HG03342 (cell line): ENCODE results near the gene GRIA3.
A peak's percentile ranks its signal among the peaks of the same experiment; 100 is the strongest.
"Not testable (repeated sequence)": the region's sequence is repeated elsewhere in the genome, so short reads cannot be mapped to it uniquely, and the experiment has no call there.

Experiments
- ATAC-seq: cut with Tn5 transposase; IDR thresholded peaks from one replicate; pipeline ENCODE4 v1.9.1; 2021; ENCODE audit warnings: mild to moderate bottlenecking, moderate library complexity; ENCODE audit not compliant: unreplicated experiment

GRIA3 gene

GRCh38 chrX:123271902-123272301 is 87.8 kb downstream of the GRIA3 start:
- no peak for ATAC-seq

GRCh38 chrX:123272630-123273029 is 88.6 kb downstream of the GRIA3 start:
- no peak for ATAC-seq

- ATAC-seq: no peak
Observed at GRCh38 chrX:123274796-123275195, 90.7 kb downstream of the GRIA3 start.

GRCh38 chrX:123277347-123277746 is 93.3 kb downstream of the GRIA3 start:
- no peak for ATAC-seq

GRCh38 chrX:123277821-123278220 is 93.7 kb downstream of the GRIA3 start:
- ATAC-seq: no peak

- no peak for ATAC-seq
Observed at GRCh38 chrX:123282241-123282640, 98.2 kb downstream of the GRIA3 start.

GRCh38 chrX:123283407-123283806 is 99.3 kb downstream of the GRIA3 start:
- ATAC-seq: not testable (repeated sequence)

- no peak for ATAC-seq
Observed at GRCh38 chrX:123291623-123292022, 107.5 kb downstream of the GRIA3 start.

- ATAC-seq: no peak
Observed at GRCh38 chrX:123298026-123298425, 113.9 kb downstream of the GRIA3 start.

- no peak for ATAC-seq
Observed at GRCh38 chrX:123303429-123303828, 119.4 kb downstream of the GRIA3 start.

- ATAC-seq: no peak
Observed at GRCh38 chrX:123308658-123309057, 124.6 kb downstream of the GRIA3 start.

GRCh38 chrX:123310112-123310511 is 126.0 kb downstream of the GRIA3 start:
- ATAC-seq: no peak

- ATAC-seq: no peak
Observed at GRCh38 chrX:123311486-123311885, 127.4 kb downstream of the GRIA3 start.

GRCh38 chrX:123313486-123313885 is 129.4 kb downstream of the GRIA3 start:
- no peak for ATAC-seq

GRCh38 chrX:123320622-123321021 is 136.5 kb downstream of the GRIA3 start:
- no peak for ATAC-seq

- no peak for ATAC-seq
Observed at GRCh38 chrX:123322536-123322935, 138.5 kb downstream of the GRIA3 start.

- ATAC-seq: peak; percentile 53
Observed at GRCh38 chrX:123324625-123325024, 140.5 kb downstream of the GRIA3 start.

- peak; percentile 84 for ATAC-seq
Observed at GRCh38 chrX:123330229-123330942, 146.3 kb downstream of the GRIA3 start.

GRCh38 chrX:123331349-123331748 is 147.3 kb downstream of the GRIA3 start:
- ATAC-seq: no peak

GRCh38 chrX:123331859-123332258 is 147.8 kb downstream of the GRIA3 start:
- ATAC-seq: no peak

GRCh38 chrX:123336666-123337065 is 152.6 kb downstream of the GRIA3 start:
- ATAC-seq: no peak

GRCh38 chrX:123337886-123338639 is 154.0 kb downstream of the GRIA3 start:
- ATAC-seq: no peak
